ENCODE measurements around the gene NDE1.
"Not testable (repeated sequence)": the region's sequence is repeated elsewhere in the genome, so short reads cannot be mapped to it uniquely, and the experiment has no call there.

Gene NDE1

DNA sequence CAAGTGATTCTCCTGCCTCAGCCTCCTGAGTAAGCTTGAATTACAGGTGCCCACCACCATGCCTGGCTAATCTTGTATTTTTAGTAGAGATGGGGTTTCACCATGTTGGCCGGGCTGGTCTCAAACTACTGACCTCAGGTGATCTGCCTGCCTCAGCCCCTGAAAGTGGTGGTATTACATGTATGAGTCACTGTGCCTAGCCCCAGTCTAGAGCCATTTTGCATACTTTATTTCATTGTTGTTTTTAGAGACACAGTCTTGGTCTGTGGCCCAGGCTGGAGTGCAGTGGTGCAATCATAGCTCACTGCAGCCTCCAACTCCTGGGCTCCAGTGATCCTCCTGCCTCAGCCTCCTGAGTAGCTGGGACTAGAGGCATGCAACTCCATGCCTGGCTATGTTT, 42.5 kb downstream of the NDE1 start:
- not testable (repeated sequence) for H3K27me3 Mint-ChIP-seq, H3K4me1 Mint-ChIP-seq, H3K27ac Mint-ChIP-seq, H3K4me3 Mint-ChIP-seq, ATAC-seq, H3K9me3 Mint-ChIP-seq
- peaks cover 62% of the 10 kb centered on the region for H3K36me3 Mint-ChIP-seq

DNA sequence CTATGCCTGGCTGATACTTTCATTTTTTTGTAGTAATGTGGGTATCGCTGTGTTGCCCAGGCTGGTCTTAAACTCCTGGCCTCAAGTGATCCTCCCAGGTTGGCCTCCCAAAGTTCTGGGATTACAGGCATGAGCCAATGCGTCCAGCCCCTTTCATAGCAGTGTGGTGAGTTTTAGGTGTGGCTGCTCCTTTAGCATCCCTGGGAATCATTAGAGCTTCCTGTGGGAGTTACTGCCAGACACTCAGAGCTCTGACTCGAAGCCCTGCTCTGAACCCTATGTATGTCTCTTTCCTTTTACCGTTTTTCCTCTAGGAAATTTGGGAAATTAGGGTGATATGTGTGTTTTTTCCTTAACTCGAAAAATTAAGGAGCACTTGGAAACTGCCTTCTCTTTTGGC, 44.5 kb downstream of the NDE1 start:
- Mint-ChIP-seq H3K27ac (no peak overlapping the region), H3K4me3 (no peak overlapping the region), H3K4me1 (no peaks in the 10 kb centered on the region), H3K36me3 (peaks cover 52% of the 10 kb centered on the region), H3K9me3 (no peaks in the 10 kb centered on the region), H3K27me3 (no peaks in the 10 kb centered on the region)
- no peak for ATAC-seq

DNA sequence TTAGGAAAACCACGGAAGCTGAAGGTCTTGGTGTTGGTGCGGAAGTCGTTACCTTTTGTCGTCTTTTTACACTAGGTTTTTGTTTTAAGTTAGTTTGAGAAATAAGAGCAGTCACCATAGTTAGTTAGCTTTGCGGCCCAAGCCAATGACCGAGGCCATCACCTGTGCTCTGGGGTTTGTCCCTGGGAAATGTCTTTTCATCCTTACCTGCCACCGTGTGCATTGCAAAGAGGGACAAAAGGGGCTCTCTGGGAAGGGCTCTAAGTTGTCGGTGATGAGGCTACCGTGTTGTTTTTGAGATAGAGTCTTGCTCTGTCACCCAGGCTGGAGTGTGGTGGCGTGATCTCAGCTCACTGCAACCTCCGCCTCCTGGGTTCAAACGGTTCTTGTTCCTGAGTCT, 49.8 kb downstream of the NDE1 start:
- Mint-ChIP-seq H3K27me3 (no peaks in the 10 kb centered on the region), H3K36me3 (peaks cover 42% of the 10 kb centered on the region)

DNA sequence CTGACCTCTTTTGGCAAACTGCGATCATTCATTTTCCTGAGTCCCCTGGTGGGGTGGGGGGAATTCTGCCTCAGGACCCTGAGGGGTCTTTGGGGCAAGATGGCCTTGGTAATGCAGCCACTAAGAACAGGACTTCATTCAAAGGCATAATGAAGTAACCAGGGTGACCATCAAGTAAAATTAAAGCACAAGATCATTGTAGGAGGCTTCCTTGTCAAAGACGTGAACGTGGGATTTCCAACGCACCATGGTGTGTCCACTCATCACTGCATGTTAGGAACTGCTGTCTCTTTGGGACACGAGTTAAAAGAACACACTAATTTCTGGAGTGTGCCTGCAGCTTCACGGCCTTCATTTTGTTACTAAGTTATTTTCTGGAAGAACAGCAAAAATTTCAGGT, 51.3 kb downstream of the NDE1 start:
- ATAC-seq, result no peak
- Mint-ChIP-seq H3K36me3 (peaks cover 46% of the 10 kb centered on the region), H3K4me3 (no peak overlapping the region), H3K27me3 (no peaks in the 10 kb centered on the region), H3K9me3 (no peaks in the 10 kb centered on the region), H3K27ac (no peak overlapping the region), H3K4me1 (peaks cover 16% of the 10 kb centered on the region)

More for the DNA sequence above, 49.8 kb downstream of the NDE1 start:
- ATAC-seq, result no peak
- Mint-ChIP-seq H3K4me1 (peaks cover 16% of the 10 kb centered on the region), H3K4me3 (no peak overlapping the region), H3K9me3 (no peaks in the 10 kb centered on the region), H3K27ac (no peak overlapping the region)

DNA sequence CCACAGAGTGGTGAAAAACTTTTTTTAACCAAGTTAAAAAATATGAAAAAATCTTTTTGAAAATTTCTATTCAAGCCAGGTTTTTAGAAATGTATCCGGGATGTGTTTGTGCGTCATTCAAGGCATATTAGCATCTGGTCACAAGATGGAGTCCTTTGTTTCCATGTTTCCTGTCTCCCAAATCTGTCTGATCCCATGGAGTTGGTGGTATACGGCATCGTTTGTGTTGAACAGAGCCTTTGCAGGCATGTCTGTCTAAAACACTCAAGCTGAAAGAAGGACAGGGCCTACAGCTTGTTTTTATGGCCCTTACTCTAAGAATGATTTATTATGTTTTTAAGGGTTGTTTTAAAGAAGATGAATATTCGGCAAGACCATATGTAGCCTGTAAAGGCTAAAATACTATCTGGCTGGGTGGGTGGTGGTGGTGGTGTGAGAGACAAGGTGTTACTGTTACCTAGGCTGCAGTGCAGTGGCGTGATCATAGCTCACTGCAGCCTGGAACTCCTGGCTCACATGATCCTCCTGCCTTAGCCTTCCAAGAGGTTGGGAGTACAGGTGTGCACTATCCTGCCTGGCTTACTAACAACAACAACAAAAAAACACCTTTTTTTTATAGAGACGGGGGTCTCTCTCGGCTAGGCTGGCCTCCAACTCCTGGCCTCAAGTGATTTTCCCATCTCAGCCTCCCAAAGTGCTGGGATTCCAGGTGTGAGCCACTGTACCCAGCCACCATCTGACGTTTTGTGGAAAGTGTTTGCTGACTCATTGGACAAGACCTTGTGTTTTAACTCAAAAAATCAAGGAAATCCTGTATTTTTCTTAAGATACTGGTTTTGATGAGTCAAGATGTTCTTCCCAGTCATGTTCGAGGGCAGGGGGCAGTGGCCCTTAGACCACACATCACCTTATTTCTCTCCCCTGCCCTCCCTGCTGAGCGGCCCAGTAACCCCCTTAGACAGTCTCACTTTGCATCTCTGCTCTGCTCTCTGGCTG, 52.2 kb downstream of the NDE1 start:
- Mint-ChIP-seq H3K9me3 (no peaks in the 10 kb centered on the region), H3K27ac (no peak overlapping the region), H3K4me1 (peaks cover 16% of the 10 kb centered on the region), H3K27me3 (no peaks in the 10 kb centered on the region), H3K36me3 (peaks cover 37% of the 10 kb centered on the region), H3K4me3 (no peak overlapping the region)
- ATAC-seq, result no peak

DNA sequence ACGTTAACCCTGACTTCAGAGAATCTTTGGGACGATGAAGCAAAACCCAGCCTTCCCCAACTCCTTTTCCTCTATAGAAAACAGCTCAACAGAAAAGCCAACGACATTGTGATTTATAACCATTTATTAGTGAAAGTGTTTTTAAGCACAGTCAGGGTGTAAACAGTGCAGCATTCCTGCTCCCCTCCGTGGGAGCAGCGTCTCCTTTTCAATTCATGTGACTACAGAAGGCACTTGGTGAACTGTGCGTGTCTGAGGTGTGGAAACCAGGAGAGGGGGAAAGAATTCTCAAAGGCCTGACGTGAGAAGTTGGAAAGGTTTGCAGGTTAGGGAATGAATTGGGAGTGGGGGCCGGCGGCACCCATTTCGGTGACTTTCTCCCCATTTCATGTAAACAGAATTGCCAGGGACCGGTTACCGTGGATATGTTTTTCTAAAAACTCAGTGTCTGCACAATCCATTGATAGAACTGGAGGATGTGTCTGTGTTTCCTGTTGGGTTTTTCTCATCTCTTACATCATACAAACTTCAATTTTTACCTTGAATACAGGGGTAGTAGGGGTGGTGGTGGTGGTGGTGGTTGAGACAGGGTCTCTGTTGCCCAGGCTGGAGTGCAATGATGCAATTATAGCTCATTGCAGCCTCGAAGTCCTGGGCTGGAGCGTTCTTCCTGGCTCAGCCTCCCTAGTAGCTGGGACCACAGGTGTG, 53.1 kb downstream of the NDE1 start:
- no peak for ATAC-seq
- Mint-ChIP-seq H3K27me3 (no peaks in the 10 kb centered on the region), H3K4me3 (no peak overlapping the region), H3K36me3 (peaks cover 35% of the 10 kb centered on the region), H3K4me1 (peaks cover 16% of the 10 kb centered on the region), H3K9me3 (no peaks in the 10 kb centered on the region), H3K27ac (no peak overlapping the region)

DNA sequence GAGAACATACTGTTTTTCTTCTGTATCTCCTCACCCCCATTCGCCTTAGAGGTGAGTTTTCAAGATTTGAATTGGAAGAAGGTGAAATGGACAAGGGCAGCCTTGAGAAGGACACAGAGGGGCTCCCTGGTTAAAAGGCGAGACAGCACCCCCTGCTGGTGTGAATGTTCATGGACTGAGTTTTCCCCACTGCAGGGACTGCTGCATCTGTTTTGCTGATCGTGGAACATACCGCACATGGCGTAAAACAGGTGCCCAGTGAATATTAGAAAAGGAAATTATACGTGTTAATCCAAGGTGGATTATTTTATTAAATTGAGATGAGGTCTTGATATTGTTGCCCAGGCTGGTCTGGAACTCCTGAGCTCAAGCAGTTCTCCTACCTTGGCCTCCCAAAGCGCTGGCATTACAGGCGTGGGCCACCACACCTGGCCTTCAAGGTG, 54.5 kb downstream of the NDE1 start:
- no peaks in the 10 kb centered on the region for H3K27me3 Mint-ChIP-seq
- H3K36me3 Mint-ChIP-seq, result peaks cover 29% of the 10 kb centered on the region
- ATAC-seq, result peak; percentile 68

DNA sequence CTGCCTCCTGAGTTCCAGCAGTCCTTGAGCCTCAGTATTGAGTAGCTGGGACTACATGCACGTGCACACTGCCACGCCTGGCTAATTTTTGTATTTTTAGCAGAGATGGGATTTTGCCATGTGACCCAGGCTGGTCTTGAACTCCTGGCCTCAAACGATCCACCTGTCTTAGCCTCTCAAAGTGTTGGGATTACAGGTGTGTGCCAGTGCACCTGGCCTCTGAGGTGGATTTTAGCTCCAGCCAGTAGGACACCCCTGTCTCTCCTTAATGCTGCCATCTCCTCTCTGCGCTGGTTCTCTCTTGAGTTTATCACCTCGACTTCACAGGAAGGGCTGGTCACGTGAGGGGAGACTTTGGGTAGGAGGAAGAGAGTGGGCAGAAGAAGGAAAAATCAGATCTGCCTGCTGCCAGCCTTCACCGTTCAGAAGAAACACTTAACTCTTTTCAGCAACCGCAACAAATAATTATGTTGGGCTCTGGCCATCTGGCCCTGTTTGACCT, 55.1 kb downstream of the NDE1 start:
- H3K27me3 Mint-ChIP-seq, result no peaks in the 10 kb centered on the region
- H3K4me3 Mint-ChIP-seq, result no peak overlapping the region
- H3K27ac Mint-ChIP-seq, result peak overlapping the region; percentile 35
- ATAC-seq, result no peak
- H3K9me3 Mint-ChIP-seq, result no peaks in the 10 kb centered on the region
- peaks cover 16% of the 10 kb centered on the region for H3K4me1 Mint-ChIP-seq
- peaks cover 26% of the 10 kb centered on the region for H3K36me3 Mint-ChIP-seq

More for the DNA sequence above, 54.5 kb downstream of the NDE1 start:
- Mint-ChIP-seq H3K4me3 (no peak overlapping the region), H3K4me1 (peaks cover 16% of the 10 kb centered on the region), H3K9me3 (no peaks in the 10 kb centered on the region), H3K27ac (peak overlapping the region; percentile 35)

DNA sequence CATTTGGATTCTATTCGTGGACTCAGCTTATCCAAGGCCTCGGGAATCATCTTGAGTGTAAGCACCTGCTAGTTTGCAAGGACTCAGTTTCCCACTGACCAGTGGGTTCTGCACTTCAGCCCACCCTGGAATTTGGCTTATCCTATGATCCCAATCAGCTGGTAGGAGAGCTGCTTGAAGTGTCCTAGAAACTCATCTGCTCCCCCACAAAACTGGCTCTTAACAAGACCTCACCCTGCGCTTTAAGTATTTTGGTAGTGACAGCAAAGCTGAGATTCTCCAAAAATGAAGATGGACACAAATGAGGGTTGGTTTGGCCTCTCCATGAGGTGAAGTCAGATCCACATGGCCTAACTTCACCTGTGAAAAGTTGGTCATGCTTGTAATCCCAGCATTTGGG, 57.3 kb downstream of the NDE1 start:
- no peak for ATAC-seq
- Mint-ChIP-seq H3K4me3 (no peak overlapping the region), H3K36me3 (peaks cover 39% of the 10 kb centered on the region), H3K27ac (no peak overlapping the region), H3K27me3 (no peaks in the 10 kb centered on the region), H3K4me1 (peaks cover 29% of the 10 kb centered on the region), H3K9me3 (no peaks in the 10 kb centered on the region)

DNA sequence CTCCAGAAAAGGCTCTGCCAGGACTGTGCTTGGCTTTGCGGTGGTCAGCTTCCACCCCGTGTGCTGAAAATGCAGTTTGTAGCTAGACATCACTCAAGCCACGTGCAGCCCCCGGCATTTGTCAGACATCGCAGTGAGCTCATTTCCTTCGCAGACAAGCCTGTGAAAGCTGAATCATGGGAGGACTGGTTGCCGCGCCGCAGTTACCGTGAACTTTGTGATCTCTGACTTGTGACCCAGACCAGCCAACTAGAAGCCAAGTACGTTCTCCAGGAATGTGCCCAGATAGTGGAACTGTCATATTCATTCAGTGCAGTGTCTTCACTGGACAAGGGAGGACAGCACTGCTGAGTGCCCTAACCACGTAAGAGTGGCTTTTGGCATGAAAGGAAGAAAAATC, 58.1 kb downstream of the NDE1 start:
- ATAC-seq, result no peak
- H3K9me3 Mint-ChIP-seq, result no peaks in the 10 kb centered on the region
- no peak overlapping the region for H3K27ac Mint-ChIP-seq
- peaks cover 37% of the 10 kb centered on the region for H3K4me1 Mint-ChIP-seq
- no peak overlapping the region for H3K4me3 Mint-ChIP-seq
- H3K27me3 Mint-ChIP-seq, result no peaks in the 10 kb centered on the region
- peaks cover 43% of the 10 kb centered on the region for H3K36me3 Mint-ChIP-seq

DNA sequence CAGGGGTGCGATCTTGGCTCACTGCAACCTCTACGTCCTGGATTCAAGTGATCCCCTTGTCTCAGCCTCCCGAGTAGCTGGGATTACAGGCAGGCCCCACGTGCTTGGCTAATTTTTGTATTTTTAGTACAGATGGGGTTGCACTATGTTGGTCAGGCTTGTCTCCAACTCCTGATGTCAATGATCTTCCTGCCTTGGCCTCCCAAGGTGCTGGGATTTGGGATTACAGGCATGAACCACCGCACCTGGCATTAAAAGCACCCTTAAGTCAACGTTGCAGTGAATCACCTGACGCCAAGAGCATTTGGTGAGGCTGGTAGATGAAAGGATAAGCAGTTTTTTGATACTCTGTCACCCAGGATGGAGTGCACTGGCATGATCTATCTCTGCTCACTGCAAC, 59.0 kb downstream of the NDE1 start:
- H3K27ac Mint-ChIP-seq, result no peak overlapping the region
- ATAC-seq, result no peak
- H3K9me3 Mint-ChIP-seq, result no peaks in the 10 kb centered on the region
- no peak overlapping the region for H3K4me3 Mint-ChIP-seq
- H3K4me1 Mint-ChIP-seq, result peaks cover 33% of the 10 kb centered on the region
- H3K27me3 Mint-ChIP-seq, result no peaks in the 10 kb centered on the region
- peaks cover 43% of the 10 kb centered on the region for H3K36me3 Mint-ChIP-seq

DNA sequence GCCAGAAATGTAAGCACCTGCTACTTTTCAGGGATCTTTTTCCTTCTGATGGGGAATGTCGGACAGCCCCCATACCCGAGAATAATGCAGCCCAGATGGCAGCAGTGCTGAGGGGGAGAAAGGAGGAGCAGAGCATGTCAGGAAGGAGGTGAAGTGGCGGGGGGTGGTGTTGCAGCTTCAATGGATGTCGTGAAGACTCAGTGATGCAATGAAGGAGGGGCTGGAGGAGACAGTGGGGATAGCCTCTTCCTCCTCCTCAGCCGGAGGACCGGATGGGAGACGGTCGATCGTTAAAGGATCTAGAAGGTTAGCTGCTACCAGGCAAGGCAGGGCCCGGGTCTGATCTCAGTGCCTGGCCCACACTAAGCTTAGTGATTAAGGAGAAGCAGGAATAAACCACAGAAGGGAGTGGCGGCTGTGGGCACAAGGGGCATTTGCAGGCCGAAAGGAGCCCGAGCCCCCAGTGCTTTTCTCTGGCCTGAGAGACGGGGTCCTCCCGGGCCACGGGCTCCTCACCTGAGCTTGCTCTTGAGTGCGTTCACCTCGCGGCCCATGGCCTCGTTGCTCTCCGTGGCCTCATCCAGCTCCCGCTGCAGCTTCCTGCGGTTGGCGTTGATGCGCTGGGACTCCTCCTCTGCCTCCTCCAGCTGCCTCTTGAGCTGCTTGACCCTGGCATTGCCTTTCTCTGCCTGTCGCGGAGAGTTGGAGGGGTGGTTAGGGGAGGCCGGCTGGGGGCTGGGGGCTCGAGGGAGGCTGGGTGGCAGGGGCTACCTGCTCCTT, 64.5 kb downstream of the NDE1 start:
- Mint-ChIP-seq H3K27ac (no peak overlapping the region), H3K4me3 (no peak overlapping the region), H3K4me1 (peaks cover 24% of the 10 kb centered on the region), H3K36me3 (peaks cover 78% of the 10 kb centered on the region), H3K27me3 (no peaks in the 10 kb centered on the region), H3K9me3 (no peaks in the 10 kb centered on the region)
- ATAC-seq, result no peak

DNA sequence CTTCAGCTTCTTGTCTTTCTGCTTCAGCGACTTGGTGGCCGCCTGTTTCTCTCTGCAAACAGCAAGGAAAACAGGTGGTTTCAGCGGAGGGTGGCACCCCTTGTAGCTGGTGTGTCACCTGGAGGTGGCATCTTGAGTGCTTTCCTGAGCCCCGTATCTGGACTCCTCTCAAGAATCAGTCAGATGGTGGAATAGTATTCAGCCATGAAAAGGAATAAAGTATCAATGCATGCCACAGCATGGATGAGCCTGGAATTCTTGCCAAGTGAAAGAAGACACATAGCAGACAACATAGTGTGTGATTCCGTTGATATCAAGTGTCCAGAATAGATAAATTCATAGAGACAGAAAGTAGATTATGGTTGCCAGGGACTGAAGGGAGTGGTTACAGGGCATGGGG, 65.2 kb downstream of the NDE1 start:
- no peak for ATAC-seq
- peaks cover 84% of the 10 kb centered on the region for H3K36me3 Mint-ChIP-seq
- no peaks in the 10 kb centered on the region for H3K27me3 Mint-ChIP-seq
- H3K4me1 Mint-ChIP-seq, result peaks cover 24% of the 10 kb centered on the region
- H3K4me3 Mint-ChIP-seq, result no peak overlapping the region
- no peak overlapping the region for H3K27ac Mint-ChIP-seq
- no peaks in the 10 kb centered on the region for H3K9me3 Mint-ChIP-seq

DNA sequence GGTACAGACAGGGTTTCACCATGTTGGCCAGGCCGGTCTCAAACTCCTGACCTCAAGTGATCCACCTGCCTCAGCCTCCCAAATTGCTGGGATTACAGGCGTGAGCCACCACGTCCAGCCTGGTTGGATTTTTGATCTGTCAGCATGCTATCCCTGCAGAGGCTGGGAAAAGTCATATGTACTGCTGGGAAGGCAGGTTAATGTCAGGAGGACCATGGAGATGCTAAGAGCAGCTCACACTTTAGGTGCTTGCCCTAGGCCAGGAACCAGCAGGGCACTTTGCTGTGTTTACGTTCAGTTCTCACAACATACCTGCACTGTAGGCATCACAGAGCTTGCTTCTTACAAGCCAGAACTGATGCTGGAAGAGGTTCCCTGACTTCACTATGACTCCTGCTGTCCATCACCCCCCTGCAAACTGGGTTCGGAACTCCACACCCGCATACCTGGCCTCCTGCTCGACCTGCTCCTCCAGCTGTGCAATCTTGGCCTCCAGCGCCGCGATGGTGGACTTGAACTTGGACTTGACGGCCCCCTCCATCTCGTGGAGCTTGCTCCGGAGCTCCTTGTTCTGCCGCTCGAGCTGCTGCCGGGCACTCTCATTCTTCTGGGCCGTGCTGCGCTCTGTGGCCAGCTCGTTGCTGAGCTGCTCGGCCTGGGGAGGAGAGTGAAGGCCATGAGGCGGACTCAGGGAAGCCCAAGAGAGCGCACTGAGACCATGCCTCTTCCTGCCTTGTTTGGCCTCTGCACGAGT, 66.8 kb downstream of the NDE1 start:
- ATAC-seq, result no peak
- H3K9me3 Mint-ChIP-seq, result no peaks in the 10 kb centered on the region
- peaks cover 16% of the 10 kb centered on the region for H3K4me1 Mint-ChIP-seq
- no peaks in the 10 kb centered on the region for H3K27me3 Mint-ChIP-seq
- H3K27ac Mint-ChIP-seq, result no peak overlapping the region
- no peak overlapping the region for H3K4me3 Mint-ChIP-seq
- H3K36me3 Mint-ChIP-seq, result peaks cover 89% of the 10 kb centered on the region

Measured in stimulated activated memory B cell treated with anti-CD40 and anti-IgM and Interleukin-4, amounts not matched to agents 10 μg/mL and 1 μg/mL and 100 μg/mL, for 72 hours (primary cell).